ENCODE data around the gene PSMB3. TPM values are rescaled to one million over a fixed set of nuclear protein-coding genes. Genes with fewer than 3 reads are reported as not detected.
A peak's percentile ranks its signal among the peaks of the same experiment; 100 is the strongest.

The PSMB3 gene
- total RNA-seq, 6 experiments from 2014 or later, result 85.2 to 183 (median 120) TPM

GRCh38 chr17:38719943-38720641 is 32.4 kb upstream of the PSMB3 start:
- no peaks in the 10 kb centered on the region for H3K4me1 ChIP-seq
- no peaks in the 10 kb centered on the region for H3K27me3 ChIP-seq
- intact Hi-C loops (cut with DNase I), result no loop called here
- WGBS (ENCODE audit: insufficient coverage, low coverage, low lambda C conversion rate, missing lambda C conversion rate), result 73% methylated on average over 24 of the region's 39 CpGs
- H3K4me3 ChIP-seq, result no peak overlapping the region
- no peak overlapping the region for H3K27ac ChIP-seq
- no peak for TF ChIP-seq CTCF (IDR thresholded peaks at IDR 0.05)
- no peak for TF ChIP-seq POLR2A (IDR thresholded peaks at IDR 0.05)
- H3K36me3 ChIP-seq, result peaks cover 0 to 13% (median 2%) of the 10 kb centered on the region in 4 donors
- DNase-seq, result no peak
- no peaks in the 10 kb centered on the region for H3K9me3 ChIP-seq
- ATAC-seq, result no peak

GRCh38 chr17:38720941-38721340 is 31.6 kb upstream of the PSMB3 start:
- ATAC-seq (no peak), DNase-seq (no peak)
- Histone ChIP-seq H3K27ac (no peak overlapping the region), H3K27me3 (no peaks in the 10 kb centered on the region), H3K4me3 (no peak overlapping the region), H3K36me3 (peaks cover 0 to 13% (median 2%) of the 10 kb centered on the region in 4 donors), H3K4me1 (no peaks in the 10 kb centered on the region), H3K9me3 (no peaks in the 10 kb centered on the region)
- intact Hi-C loops (cut with DNase I), result no loop called here
- WGBS (ENCODE audit: insufficient coverage, low coverage, low lambda C conversion rate, missing lambda C conversion rate), result 87% methylated on average over 6 of the region's 6 CpGs
- TF ChIP-seq CTCF (IDR thresholded peaks at IDR 0.05) (no peak), POLR2A (IDR thresholded peaks at IDR 0.05) (no peak)

GRCh38 chr17:38721802-38722201 is 30.7 kb upstream of the PSMB3 start:
- Histone ChIP-seq H3K4me3 (no peak overlapping the region), H3K27ac (no peak overlapping the region), H3K4me1 (no peaks in the 10 kb centered on the region), H3K9me3 (no peaks in the 10 kb centered on the region), H3K27me3 (no peaks in the 10 kb centered on the region), H3K36me3 (peaks cover 0 to 9% (median under 1%) of the 10 kb centered on the region in 4 donors)
- TF ChIP-seq CTCF (IDR thresholded peaks at IDR 0.05) (no peak), POLR2A (IDR thresholded peaks at IDR 0.05) (no peak)
- intact Hi-C loops (cut with DNase I), result no loop called here
- DNase-seq (no peak), ATAC-seq (no peak)
- WGBS (ENCODE audit: insufficient coverage, low coverage, low lambda C conversion rate, missing lambda C conversion rate), result 98% methylated on average over 6 of the region's 16 CpGs

- WGBS (ENCODE audit: insufficient coverage, low coverage, low lambda C conversion rate, missing lambda C conversion rate), result 83% methylated on average over 1 of the region's 16 CpGs
- peak in 2 of 3 donors; percentile 47 to 58 for DNase-seq
- no peaks in the 10 kb centered on the region for H3K9me3 ChIP-seq
- no peak overlapping the region for H3K4me3 ChIP-seq
- H3K27me3 ChIP-seq, result no peaks in the 10 kb centered on the region
- peaks cover 0 to 9% (median 0%) of the 10 kb centered on the region in 4 donors for H3K36me3 ChIP-seq
- TF ChIP-seq CTCF (IDR thresholded peaks at IDR 0.05), result no peak
- TF ChIP-seq POLR2A (IDR thresholded peaks at IDR 0.05), result no peak
- peak in 1 of 4 donors; percentile 14 for ATAC-seq
- H3K27ac ChIP-seq, result no peak overlapping the region
- intact Hi-C loops (cut with DNase I), result no loop called here
- peaks cover 0 to 5% (median 2%) of the 10 kb centered on the region in 4 donors for H3K4me1 ChIP-seq
Observed at GRCh38 chr17:38724337-38724988, 28.1 kb upstream of the PSMB3 start.

Measured in right lobe of liver (tissue), 6 donors.